GM21529 (cell line): ENCODE measurements around the gene ZNHIT2.
"Not testable (repeated sequence)": the region's sequence is repeated elsewhere in the genome, so short reads cannot be mapped to it uniquely, and the experiment has no call there.

Source experiments
- ATAC-seq: cut with Tn5 transposase; IDR thresholded peaks from one replicate; pipeline ENCODE4 v1.9.1; 2021; ENCODE audit not compliant: unreplicated experiment

Gene ZNHIT2

GRCh38 chr11:65117206-65118096 is at the start of gene ZNHIT2:
Gene ZNHIT2 (minus strand): TSS chr11:65117701. CDS start chr11:65117653, 48 bp downstream.
- ATAC-seq, result peak; percentile 48

- ATAC-seq, result no peak
These were observed 49.4 kb upstream of the ZNHIT2 start for GRCh38 chr11:65166893-65167292.

GRCh38 chr11:65165410-65166317 is 48.2 kb upstream of the ZNHIT2 start:
- no peak for ATAC-seq

GRCh38 chr11:65163684-65164083 is 46.2 kb upstream of the ZNHIT2 start:
- ATAC-seq, result no peak

GRCh38 chr11:65160643-65161042 is 43.1 kb upstream of the ZNHIT2 start:
- no peak for ATAC-seq

- ATAC-seq, result peak; percentile 81
These were observed 41.5 kb upstream of the ZNHIT2 start for GRCh38 chr11:65159012-65159411.

GRCh38 chr11:65157336-65157735 is 39.8 kb upstream of the ZNHIT2 start:
- no peak for ATAC-seq

GRCh38 chr11:65156926-65157325 is 39.4 kb upstream of the ZNHIT2 start:
- no peak for ATAC-seq

- no peak for ATAC-seq
These were observed 38.8 kb upstream of the ZNHIT2 start for GRCh38 chr11:65156256-65156655.

GRCh38 chr11:65152122-65152521 is 34.6 kb upstream of the ZNHIT2 start:
- ATAC-seq, result no peak

GRCh38 chr11:65151331-65151899 is 33.9 kb upstream of the ZNHIT2 start:
- no peak for ATAC-seq

- ATAC-seq, result no peak
These were observed 33.2 kb upstream of the ZNHIT2 start for GRCh38 chr11:65150509-65151299.

GRCh38 chr11:65150131-65150508 is 32.6 kb upstream of the ZNHIT2 start:
- ATAC-seq, result not testable (repeated sequence)

- no peak for ATAC-seq
These were observed 31.2 kb upstream of the ZNHIT2 start for GRCh38 chr11:65148657-65149056.

GRCh38 chr11:65147352-65148075 is 30.0 kb upstream of the ZNHIT2 start:
- ATAC-seq, result no peak

- no peak for ATAC-seq
These were observed 24.5 kb upstream of the ZNHIT2 start for GRCh38 chr11:65141896-65142494.

- no peak for ATAC-seq
These were observed 19.1 kb upstream of the ZNHIT2 start for GRCh38 chr11:65136515-65137096.

- ATAC-seq, result no peak
These were observed 18.2 kb upstream of the ZNHIT2 start for GRCh38 chr11:65135633-65136145.
